GM19324 (cell line): Measurements from ENCODE around the gene LRRC53.

Experiments used
- ATAC-seq: cut with Tn5 transposase; IDR thresholded peaks from one replicate; pipeline ENCODE4 v1.9.1; 2021; ENCODE audit warnings: mild to moderate bottlenecking, moderate library complexity; ENCODE audit not compliant: unreplicated experiment, low FRiP score

LRRC53 gene

GRCh38 chr1:74453277-74453676 lies 59.1 kb downstream of the LRRC53 start:
- no peak for ATAC-seq

GRCh38 chr1:74452035-74452434 lies 60.4 kb downstream of the LRRC53 start:
- no peak for ATAC-seq

- no peak for ATAC-seq
Observed at GRCh38 chr1:74437035-74437434, 75.4 kb downstream of the LRRC53 start.

GRCh38 chr1:74436078-74436477 lies 76.3 kb downstream of the LRRC53 start:
- no peak for ATAC-seq

GRCh38 chr1:74434321-74434720 lies 78.1 kb downstream of the LRRC53 start:
- ATAC-seq, result no peak

GRCh38 chr1:74432325-74432724 lies 80.1 kb downstream of the LRRC53 start:
- ATAC-seq, result no peak

- ATAC-seq, result no peak
Observed at GRCh38 chr1:74431531-74431930, 80.9 kb downstream of the LRRC53 start.

GRCh38 chr1:74430342-74430934 lies 82.0 kb downstream of the LRRC53 start:
- no peak for ATAC-seq

GRCh38 chr1:74429580-74429979 lies 82.8 kb downstream of the LRRC53 start:
- no peak for ATAC-seq

- ATAC-seq, result no peak
Observed at GRCh38 chr1:74427681-74428080, 84.7 kb downstream of the LRRC53 start.

GRCh38 chr1:74426208-74426937 lies 86.0 kb downstream of the LRRC53 start:
- ATAC-seq, result no peak

- ATAC-seq, result no peak
Observed at GRCh38 chr1:74425676-74426075, 86.7 kb downstream of the LRRC53 start.

GRCh38 chr1:74423471-74423870 lies 88.9 kb downstream of the LRRC53 start:
- no peak for ATAC-seq

- ATAC-seq, result no peak
Observed at GRCh38 chr1:74422421-74423292, 89.8 kb downstream of the LRRC53 start.

- no peak for ATAC-seq
Observed at GRCh38 chr1:74420467-74420866, 91.9 kb downstream of the LRRC53 start.
